Sigmoid colon (tissue), 4 donors: ENCODE measurements around the gene ASPSCR1.

Source experiments
- CTCF ChIP-seq, 4 experiments: fragments of 450-650 bp in 3 of 4; fragments of 200-600 bp in 1 of 4; IDR thresholded peaks; one replicate each; pipeline ENCODE4 v1.5.1; 2016 to 2019; ENCODE audit warnings: antibody characterized with exemption in 4 of 4, mild to moderate bottlenecking in 3 of 4, moderate library complexity in 2 of 4
- EP300 ChIP-seq, 4 donors: sonication (generic); formaldehyde crosslinking; IDR thresholded peaks; one replicate each; pipeline ENCODE4 v1.6.1; 2017; ENCODE audit warnings: antibody characterized with exemption in 4 of 4
- POLR2A ChIP-seq, 2 donors: fragments of 450-650 bp; IDR thresholded peaks; one replicate each; pipeline ENCODE4 v1.6.1; 2016; ENCODE audit warnings: antibody characterized with exemption in 2 of 2, mild to moderate bottlenecking in 2 of 2, moderate library complexity in 2 of 2
- POLR2AphosphoS5 ChIP-seq, 4 donors: sonication (generic); formaldehyde crosslinking; IDR thresholded peaks; one replicate each; pipeline ENCODE4 v1.6.1; 2017; ENCODE audit warnings: antibody characterized with exemption in 4 of 4

GRCh38 chr17:81995463-81996231 is 18.2 kb downstream of the ASPSCR1 start:
- TF ChIP-seq CTCF (IDR thresholded peaks at IDR 0.05) (no peak), POLR2A (IDR thresholded peaks at IDR 0.05) (no peak), POLR2AphosphoS5 (IDR thresholded peaks at IDR 0.05) (no peak), EP300 (IDR thresholded peaks at IDR 0.05) (no peak)
